Activated CD8-positive, alpha-beta memory T cell treated with anti-CD3 and anti-CD28 coated beads, Interleukin-2, amount 10 ng/mL, durations not matched to agents 7 days and 5 days (primary cell): ENCODE results near the gene CNBP. TPM values are rescaled to one million over a fixed set of nuclear protein-coding genes. Genes with fewer than 3 reads are reported as not detected.
"Not testable (repeated sequence)": the region's sequence is repeated elsewhere in the genome, so short reads cannot be mapped to it uniquely, and the experiment has no call there.

Experiments used
- ATAC-seq: fragments of 150-1000 bp; cut with Tn5 transposase; one replicate; pipeline ENCODE4 v1.10.0; 2021; ENCODE audit warnings: moderate library complexity
- CTCF ChIA-PET: fragments of 350-600 bp; sonication (Branson Sonifier 250); formaldehyde crosslinking; loops from one replicate; lab custom pipeline; 2021; ENCODE audit warnings: antibody characterized with exemption; lab: Charles Lee
- DNase-seq: peaks from one replicate; pipeline ENCODE4 v3.0.0-alpha.2; 2020
- H3K27ac Mint-ChIP-seq: one replicate; pipeline ENCODE4 v1.8.0; 2021; ENCODE audit warnings: mild to moderate bottlenecking, mixed read lengths
- H3K27me3 Mint-ChIP-seq: one replicate; pipeline ENCODE4 v1.8.0; 2021; ENCODE audit warnings: mixed read lengths
- H3K36me3 Mint-ChIP-seq: one replicate; pipeline ENCODE4 v1.8.0; 2021; ENCODE audit warnings: mild to moderate bottlenecking, mixed read lengths
- H3K4me1 Mint-ChIP-seq: one replicate; pipeline ENCODE4 v1.8.0; 2021; ENCODE audit warnings: mixed read lengths
- H3K4me3 Mint-ChIP-seq: one replicate; pipeline ENCODE4 v1.8.0; 2021; ENCODE audit warnings: mild to moderate bottlenecking, moderate library complexity, mixed read lengths
- H3K9me3 Mint-ChIP-seq: one replicate; pipeline ENCODE4 v1.8.0; 2022; ENCODE audit warnings: low read depth, mixed read lengths
- total RNA-seq, 2 experiments: library from RNA; stranded (reverse); gene quantifications; one replicate each; pipeline ENCODE4 v1.2.3, GENCODE V29; 2021

The CNBP gene
- total RNA-seq, 2 experiments from 2014 or later = 270 to 330 TPM

DNA sequence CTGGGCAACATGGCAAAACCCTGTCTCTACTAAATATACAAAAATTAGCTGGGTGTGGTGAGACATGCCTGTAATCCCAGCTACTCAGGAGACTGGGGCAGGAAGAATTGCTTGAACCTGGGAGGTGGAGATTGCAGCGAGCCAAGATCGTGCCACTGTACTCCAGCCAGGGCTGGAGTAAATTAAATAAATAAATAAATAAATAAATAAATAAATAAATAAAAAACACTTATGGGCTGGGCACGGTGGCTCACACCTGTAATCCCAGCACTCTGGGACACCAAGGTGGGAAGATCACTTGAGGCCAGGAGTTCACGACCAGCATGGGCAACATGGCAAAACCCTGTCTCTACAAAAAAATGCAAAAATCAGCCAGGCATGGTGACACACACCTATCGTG lies 42.7 kb downstream of the CNBP start:
- not testable (repeated sequence) for H3K9me3 Mint-ChIP-seq, ATAC-seq, H3K4me3 Mint-ChIP-seq, H3K27me3 Mint-ChIP-seq, H3K27ac Mint-ChIP-seq, H3K4me1 Mint-ChIP-seq, DNase-seq
- peaks cover 15% of the 10 kb centered on the region for H3K36me3 Mint-ChIP-seq
- CTCF ChIA-PET = interaction anchor here (0.9 kb wide), 1 partner anchor 171 kb away, joined by 3 read pairs; no protein-coding TSS in a partner anchor

DNA sequence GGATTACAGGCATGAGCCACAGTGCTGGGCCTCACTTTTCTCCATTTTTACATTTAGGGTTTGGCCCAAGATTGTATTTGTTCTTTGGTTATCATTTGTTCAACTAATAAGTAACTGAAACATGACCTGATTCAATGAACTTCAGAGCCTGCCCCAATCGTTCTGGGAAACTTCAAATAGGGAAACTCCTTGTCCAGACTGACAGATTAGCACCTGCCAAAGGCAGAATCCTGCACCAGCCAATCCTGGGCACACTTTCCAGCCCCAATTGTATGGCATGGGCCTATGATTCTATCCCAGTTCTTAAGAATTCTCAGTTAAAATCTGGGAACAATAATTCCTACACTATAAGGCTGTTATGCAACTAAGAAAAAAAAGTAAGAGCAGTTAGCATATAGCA lies 43.8 kb downstream of the CNBP start:
- DNase-seq = no peak
- H3K9me3 Mint-ChIP-seq = no peaks in the 10 kb centered on the region
- CTCF ChIA-PET = no interaction called here
- peaks cover 7% of the 10 kb centered on the region for H3K36me3 Mint-ChIP-seq
- H3K27ac Mint-ChIP-seq = no peak overlapping the region
- no peak for ATAC-seq
- no peak overlapping the region for H3K4me3 Mint-ChIP-seq
- no peaks in the 10 kb centered on the region for H3K27me3 Mint-ChIP-seq
- no peaks in the 10 kb centered on the region for H3K4me1 Mint-ChIP-seq

DNA sequence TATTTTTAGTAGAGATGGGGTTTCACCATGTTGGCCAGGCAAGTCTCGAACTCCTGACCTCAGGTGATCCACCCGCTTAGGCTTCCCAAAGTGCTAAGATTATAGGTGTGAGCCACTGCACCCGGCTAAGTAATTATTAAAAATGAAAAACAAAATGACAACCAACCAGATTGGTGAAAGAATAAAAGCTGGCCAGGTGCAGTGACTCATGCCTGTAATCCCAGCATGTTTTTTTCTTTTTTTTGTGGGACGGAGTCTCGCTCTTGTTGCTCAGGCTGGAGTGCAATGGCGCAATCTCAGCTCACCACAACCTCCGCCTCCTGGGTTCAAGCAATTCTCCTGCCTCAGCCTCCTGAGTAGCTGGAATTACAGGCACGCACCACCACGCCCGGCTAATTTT lies 47.4 kb downstream of the CNBP start:
- not testable (repeated sequence) for H3K9me3 Mint-ChIP-seq, H3K27me3 Mint-ChIP-seq, H3K27ac Mint-ChIP-seq, ATAC-seq, H3K4me1 Mint-ChIP-seq, DNase-seq, H3K4me3 Mint-ChIP-seq
- CTCF ChIA-PET = interaction anchor here (0.6 to 2.1 kb wide), 2 partner anchors 26 to 166 kb away, joined by 3 to 6 read pairs; no protein-coding TSS in a partner anchor
- peaks cover 25% of the 10 kb centered on the region for H3K36me3 Mint-ChIP-seq

DNA sequence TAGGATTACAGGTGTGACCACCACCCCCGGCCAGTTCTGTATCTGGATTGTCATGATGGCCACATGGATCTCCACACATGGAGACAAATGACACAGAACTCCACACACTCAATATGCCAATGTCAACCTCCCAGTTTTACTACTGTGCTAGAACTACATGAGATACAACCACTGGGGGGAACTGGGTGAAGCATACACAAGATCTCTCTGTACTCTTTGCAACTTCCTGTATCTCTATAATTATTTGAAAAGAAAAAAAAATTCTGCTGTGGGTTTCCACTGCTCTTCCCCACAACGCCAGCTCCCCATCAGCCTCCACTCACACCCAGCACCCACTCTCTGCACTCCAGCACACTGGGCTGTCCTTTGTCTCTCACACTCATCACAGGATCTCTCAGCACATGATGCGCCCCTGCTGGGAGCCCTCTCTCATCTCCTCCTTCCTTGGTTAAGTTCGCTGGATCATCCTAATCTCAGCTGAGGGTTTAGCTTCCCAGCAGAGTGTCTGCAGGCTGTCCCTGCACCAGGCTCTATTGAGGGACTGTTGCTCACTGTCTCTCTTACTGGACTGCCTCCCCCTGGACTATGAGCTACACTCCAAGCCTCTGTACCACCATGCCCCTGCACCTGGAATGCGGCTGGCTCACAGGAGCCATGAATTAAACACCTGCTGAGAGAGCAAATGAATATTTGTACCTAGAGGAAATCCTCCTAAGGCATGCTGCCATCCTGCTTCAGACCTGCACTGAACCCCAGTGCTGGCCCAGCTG lies 51.4 kb downstream of the CNBP start:
- no peaks in the 10 kb centered on the region for H3K4me1 Mint-ChIP-seq
- ATAC-seq (no peak), DNase-seq (no peak)
- H3K9me3 Mint-ChIP-seq = no peaks in the 10 kb centered on the region
- no peak overlapping the region for H3K4me3 Mint-ChIP-seq
- CTCF ChIA-PET = interaction anchor here (0.6 to 1.2 kb wide), 2 partner anchors 22 to 25 kb away, joined by 3 to 4 read pairs; no protein-coding TSS in a partner anchor
- peaks cover 29% of the 10 kb centered on the region for H3K36me3 Mint-ChIP-seq
- H3K27ac Mint-ChIP-seq = peak overlapping the region; percentile 18
- H3K27me3 Mint-ChIP-seq = no peaks in the 10 kb centered on the region

DNA sequence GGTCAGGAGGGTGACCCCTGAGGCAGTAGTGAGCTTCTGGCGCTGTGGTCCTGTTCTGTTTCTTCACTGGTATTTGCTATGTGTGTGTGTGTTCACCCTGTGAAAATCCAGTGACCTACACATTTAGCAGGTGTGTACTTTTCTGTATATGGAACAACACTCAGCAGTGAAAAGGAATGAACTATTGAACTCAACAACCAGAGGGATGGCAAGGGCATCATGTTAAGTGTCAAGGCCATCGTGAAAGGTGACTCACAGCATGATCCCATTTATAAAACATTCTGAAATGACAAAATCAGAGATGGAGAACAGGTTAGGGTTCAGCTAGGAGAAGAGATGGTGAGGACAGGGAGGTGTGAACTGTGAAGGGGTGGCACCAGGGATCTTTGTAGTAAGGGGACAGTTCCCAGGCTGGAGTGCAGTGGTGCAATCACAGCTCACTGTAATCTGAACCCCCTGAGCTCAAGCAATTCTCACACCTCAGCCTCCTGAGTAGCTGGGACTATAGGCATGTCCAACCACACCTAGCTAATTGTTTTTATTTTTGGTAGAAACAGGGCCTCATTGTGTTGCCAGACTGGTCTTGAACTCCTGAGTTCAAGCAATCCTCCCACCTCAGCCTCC lies 52.1 kb downstream of the CNBP start:
- ATAC-seq (no peak), DNase-seq (no peak)
- H3K9me3 Mint-ChIP-seq = no peaks in the 10 kb centered on the region
- no peaks in the 10 kb centered on the region for H3K4me1 Mint-ChIP-seq
- CTCF ChIA-PET = interaction anchor here (1.0 to 1.3 kb wide), 3 partner anchors 9 to 78 kb away, joined by 3 to 6 read pairs (median 4); partner anchors contain the start of gene RAB43
- peaks cover 29% of the 10 kb centered on the region for H3K36me3 Mint-ChIP-seq
- H3K27me3 Mint-ChIP-seq = no peaks in the 10 kb centered on the region
- no peak overlapping the region for H3K27ac Mint-ChIP-seq
- H3K4me3 Mint-ChIP-seq = no peak overlapping the region

DNA sequence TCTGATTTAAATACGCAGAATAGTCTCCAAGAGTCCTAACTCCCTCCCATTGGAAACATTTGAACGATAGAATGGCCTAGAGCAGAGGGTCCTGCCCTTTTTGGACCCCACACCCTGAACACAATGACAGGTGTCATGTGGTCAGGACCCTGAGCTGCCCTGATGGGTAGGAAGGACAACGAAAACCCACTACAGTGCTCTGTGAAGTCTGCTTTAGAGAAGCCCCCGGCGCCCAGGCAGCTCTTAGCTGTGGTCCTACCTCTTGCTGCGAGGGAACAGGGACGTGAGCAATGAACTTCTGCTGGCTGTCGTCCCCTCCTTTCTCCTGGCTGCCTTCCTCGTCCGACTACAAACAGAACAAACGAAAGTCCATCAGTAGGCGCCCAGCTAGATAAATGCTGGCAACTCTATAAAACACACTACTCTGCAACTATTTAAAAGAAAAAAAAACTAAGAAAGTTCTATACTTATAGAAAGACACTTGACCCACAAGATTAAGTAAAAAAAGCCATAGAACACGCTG lies 53.3 kb downstream of the CNBP start:
- Mint-ChIP-seq H3K4me1 (no peaks in the 10 kb centered on the region), H3K36me3 (peaks cover 29% of the 10 kb centered on the region), H3K9me3 (no peaks in the 10 kb centered on the region), H3K27ac (no peak overlapping the region), H3K4me3 (no peak overlapping the region), H3K27me3 (no peaks in the 10 kb centered on the region)
- ATAC-seq = no peak
- DNase-seq = no peak
- CTCF ChIA-PET = interaction anchor here (1.0 to 1.3 kb wide), 2 partner anchors 8 to 77 kb away, joined by 3 to 6 read pairs; partner anchors contain the start of gene RAB43

DNA sequence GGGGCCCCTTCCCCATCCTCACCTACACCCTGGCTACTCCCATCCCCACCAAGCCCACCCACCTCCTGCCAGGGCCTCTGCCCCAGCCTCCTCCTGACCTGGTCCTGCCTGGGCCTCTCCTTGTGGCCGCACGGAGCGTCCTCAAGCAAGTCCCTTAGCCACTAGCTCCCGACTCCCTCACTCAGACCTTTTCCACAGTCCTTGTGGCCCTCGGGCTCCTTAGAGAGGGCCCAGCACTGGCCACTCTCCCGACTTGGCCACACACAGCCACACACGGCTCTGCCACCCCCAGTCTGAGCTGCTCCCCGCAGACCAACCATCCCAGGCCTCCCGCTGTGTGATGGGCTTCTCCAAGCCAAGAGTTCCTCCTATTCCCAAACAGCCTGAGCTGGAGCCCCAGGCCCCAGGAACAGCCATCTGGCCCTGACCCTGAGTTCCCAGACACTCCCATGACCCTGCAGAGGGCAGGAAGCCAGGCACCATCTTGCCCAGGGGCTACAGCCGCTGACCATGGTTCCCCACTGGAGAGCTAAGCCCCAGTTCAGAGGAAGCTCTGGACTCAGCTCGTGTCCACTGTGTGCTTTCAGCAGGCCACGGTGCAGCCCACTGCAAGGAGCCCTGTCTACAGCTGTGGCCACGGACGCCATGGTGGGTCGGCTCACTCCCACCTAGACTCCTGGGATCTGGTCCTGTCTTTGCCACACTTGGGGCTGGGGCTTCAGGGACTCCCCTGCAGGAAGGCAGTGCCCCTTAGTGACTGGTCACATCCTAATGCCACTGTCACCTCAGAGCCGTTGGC lies 55.1 kb downstream of the CNBP start:
- H3K36me3 Mint-ChIP-seq = peaks cover 20% of the 10 kb centered on the region
- H3K4me3 Mint-ChIP-seq = no peak overlapping the region
- no peaks in the 10 kb centered on the region for H3K9me3 Mint-ChIP-seq
- ATAC-seq (no peak), DNase-seq (no peak)
- peaks cover 3% of the 10 kb centered on the region for H3K4me1 Mint-ChIP-seq
- no peaks in the 10 kb centered on the region for H3K27me3 Mint-ChIP-seq
- no peak overlapping the region for H3K27ac Mint-ChIP-seq
- CTCF ChIA-PET = interaction anchor here (0.9 to 1.1 kb wide), 2 partner anchors 118 to 158 kb away, joined by 3 to 4 read pairs; no protein-coding TSS in a partner anchor

DNA sequence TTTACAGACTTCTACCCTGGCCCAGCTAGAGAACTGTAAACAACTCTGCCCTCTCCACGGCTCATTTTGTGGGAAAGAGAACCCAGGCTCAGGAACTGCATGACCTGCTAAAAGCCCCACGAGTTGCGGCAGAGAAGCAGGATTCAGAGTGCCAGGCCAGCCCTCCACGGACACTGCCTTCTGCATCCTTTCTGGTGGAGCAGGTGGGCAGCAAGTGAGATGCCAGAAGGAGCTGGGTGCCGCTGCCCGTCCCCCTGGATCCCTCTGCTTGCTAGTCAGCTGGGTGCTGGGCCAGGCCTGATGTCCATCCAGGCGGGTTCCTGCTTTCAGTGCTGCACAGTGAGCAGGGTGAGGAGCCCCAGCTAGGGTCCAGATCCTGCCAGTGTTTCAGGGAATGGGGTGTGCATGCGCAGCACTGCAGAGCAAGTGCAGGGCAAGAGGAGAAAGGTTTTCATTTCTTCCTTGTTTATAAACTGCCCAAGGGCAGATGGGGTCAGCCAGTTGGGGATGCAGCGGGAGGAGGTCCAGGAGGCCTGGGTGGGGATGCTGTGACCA lies 56.9 kb downstream of the CNBP start:
- Mint-ChIP-seq H3K4me3 (no peak overlapping the region), H3K27ac (peak overlapping the region; percentile 52), H3K36me3 (peaks cover 13% of the 10 kb centered on the region), H3K9me3 (no peaks in the 10 kb centered on the region), H3K27me3 (no peaks in the 10 kb centered on the region), H3K4me1 (peaks cover 18% of the 10 kb centered on the region)
- ATAC-seq (no peak), DNase-seq (no peak)
- CTCF ChIA-PET = no interaction called here

DNA sequence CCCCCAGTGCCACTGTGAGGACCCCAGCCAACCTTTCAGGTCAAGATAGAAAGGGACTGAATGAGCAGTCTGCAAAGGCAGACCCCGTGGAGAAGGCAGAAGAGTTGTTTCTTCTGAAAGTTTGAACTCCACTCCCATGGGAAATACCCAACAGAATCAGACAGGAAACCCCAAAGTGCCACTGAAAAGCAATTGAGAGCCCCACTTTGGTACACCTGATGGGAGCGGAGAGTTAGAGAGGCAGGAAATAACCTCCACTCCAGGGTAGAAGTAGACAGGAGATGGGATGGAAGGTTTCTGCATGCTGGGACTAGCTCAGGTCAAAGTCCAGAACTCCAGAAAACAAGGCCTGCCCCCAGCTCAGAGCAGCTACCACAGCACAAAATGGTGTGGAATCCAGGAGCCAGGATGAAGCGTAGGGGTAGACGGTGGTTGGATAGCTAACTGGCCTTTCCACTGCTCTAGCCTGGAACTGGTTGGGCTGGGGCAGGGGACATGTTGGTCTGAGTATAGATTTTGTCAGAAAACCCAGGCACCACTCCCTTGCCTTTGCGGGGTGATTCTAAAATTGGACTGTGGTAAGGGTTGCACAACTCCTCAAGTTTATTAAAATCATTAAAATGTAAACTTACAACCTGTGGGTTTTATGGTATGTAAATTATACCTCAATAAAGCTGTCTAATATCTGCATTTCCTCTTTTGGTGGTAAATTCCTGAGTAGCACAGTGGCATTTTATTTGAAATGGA lies 60.2 kb downstream of the CNBP start:
- DNase-seq (no peak), ATAC-seq (no peak)
- CTCF ChIA-PET = interaction anchor here (0.8 to 6.1 kb wide), 5 partner anchors 21 to 193 kb away, joined by 3 to 39 read pairs (median 4); a partner anchor contains a TSS
- H3K4me1 Mint-ChIP-seq = peaks cover 34% of the 10 kb centered on the region
- no peak overlapping the region for H3K4me3 Mint-ChIP-seq
- H3K36me3 Mint-ChIP-seq = peaks cover 16% of the 10 kb centered on the region
- no peaks in the 10 kb centered on the region for H3K9me3 Mint-ChIP-seq
- no peaks in the 10 kb centered on the region for H3K27me3 Mint-ChIP-seq
- H3K27ac Mint-ChIP-seq = peak overlapping the region; percentile 35

DNA sequence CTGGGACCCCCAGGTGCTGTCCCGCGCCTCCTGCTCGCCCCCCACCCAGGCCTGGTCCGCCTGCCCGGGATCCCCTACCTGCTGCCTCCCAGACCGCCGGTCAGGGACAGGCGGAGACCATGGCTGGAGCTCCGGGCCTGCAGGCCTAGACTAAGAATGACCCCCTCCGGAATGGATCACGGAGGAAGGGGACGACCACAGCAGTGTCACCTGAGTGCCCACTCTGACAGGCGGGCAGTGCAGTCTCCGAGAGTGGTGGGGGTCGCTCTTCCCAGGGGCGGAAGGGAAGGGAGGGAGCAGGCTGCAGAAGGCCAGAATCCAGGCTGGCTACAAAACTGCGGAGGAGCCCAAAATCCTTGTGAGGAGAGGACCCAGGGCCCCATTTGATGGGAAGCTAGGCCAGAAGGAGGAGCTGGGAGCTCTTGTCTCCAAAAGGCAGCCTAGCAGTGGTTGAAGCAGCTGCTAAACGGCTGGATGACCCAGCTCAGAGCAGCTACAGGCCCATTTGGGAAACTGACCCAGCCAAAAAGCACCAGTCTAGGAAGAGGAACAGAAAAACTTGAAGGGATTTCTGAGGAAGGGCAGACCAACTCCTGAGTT lies 61.2 kb downstream of the CNBP start:
- peaks cover 43% of the 10 kb centered on the region for H3K4me1 Mint-ChIP-seq
- DNase-seq (no peak), ATAC-seq (no peak)
- peak overlapping the region; percentile 25 for H3K4me3 Mint-ChIP-seq
- CTCF ChIA-PET = interaction anchor here (0.8 to 6.1 kb wide), 7 partner anchors 8 to 194 kb away, joined by 3 to 45 read pairs (median 13); a partner anchor contains a TSS
- H3K9me3 Mint-ChIP-seq = no peaks in the 10 kb centered on the region
- H3K27me3 Mint-ChIP-seq = no peaks in the 10 kb centered on the region
- H3K27ac Mint-ChIP-seq = peak overlapping the region; percentile 35
- peaks cover 21% of the 10 kb centered on the region for H3K36me3 Mint-ChIP-seq

DNA sequence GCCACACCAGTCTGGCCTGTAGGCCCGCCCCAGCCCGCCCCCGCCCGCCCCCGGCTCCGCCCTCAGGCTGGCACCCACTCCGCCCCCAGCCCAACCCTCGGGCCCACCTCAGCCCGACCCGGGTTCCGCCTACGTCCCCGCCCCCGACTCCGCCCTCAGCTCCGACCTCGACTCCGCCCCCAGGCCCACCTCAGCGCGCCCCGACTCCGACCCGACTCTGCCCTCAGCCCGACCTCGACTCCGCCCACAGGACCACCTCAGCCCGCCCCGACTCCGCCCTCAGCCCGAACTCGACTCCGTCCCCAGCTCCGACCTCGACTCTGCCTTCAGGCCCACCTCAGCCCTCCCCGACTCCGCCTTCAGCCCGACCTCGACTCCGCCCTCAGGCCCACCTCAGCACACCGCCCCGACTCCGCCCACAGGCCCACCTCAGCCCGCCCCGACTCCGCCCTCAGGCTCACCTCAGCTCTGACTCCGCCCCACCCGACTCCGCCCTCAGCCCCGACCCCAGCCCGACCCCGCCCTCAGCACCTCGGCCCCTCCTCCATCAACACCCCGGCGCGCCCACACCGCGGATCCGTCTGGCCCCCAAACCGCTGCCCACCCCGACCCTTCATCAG lies 61.8 kb downstream of the CNBP start, which contains the start of gene RAB43:
RAB43 (minus strand) TSS at position 13 of the 620 bp plus-strand sequence. CDS start 315 bp downstream, outside the sequence.
- CTCF ChIA-PET = interaction anchor here (1.5 to 6.1 kb wide), 9 partner anchors 9 to 194 kb away, joined by 4 to 45 read pairs (median 9); a partner anchor contains a TSS
- DNase-seq (peak; percentile 93), ATAC-seq (peak; percentile 65)
- H3K4me1 Mint-ChIP-seq = peaks cover 49% of the 10 kb centered on the region
- no peaks in the 10 kb centered on the region for H3K27me3 Mint-ChIP-seq
- H3K4me3 Mint-ChIP-seq = peak within 1 kb of the TSS; percentile 88
- peak within 1 kb of the TSS; percentile 97 for H3K27ac Mint-ChIP-seq
- peaks cover 21% of the 10 kb centered on the region for H3K36me3 Mint-ChIP-seq
- H3K9me3 Mint-ChIP-seq = no peaks in the 10 kb centered on the region
